Gastroesophageal sphincter (tissue), 4 donors: ENCODE results near the gene AKAP13. TPM values are rescaled to one million over a fixed set of nuclear protein-coding genes. Genes with fewer than 3 reads are reported as not detected.

Source experiments
- ATAC-seq: fragments of 150-250 bp; one replicate; pipeline ENCODE4 v1.9.1; 2016; ENCODE audit warnings: mild to moderate bottlenecking, moderate library complexity
- H3K27ac ChIP-seq, 4 donors: fragments of 200-600 bp; sonication (generic) in 3 of 4; 1 replicate in 3 of 4; 2 replicates in 1 of 4; pipeline ENCODE4 v1.5.1; 2016 to 2019
- H3K27me3 ChIP-seq: fragments of 200-600 bp; sonication (generic); one replicate; pipeline ENCODE4 v1.5.1; 2019
- H3K36me3 ChIP-seq, 2 donors: fragments of 200-600 bp; sonication (generic); one replicate each; pipeline ENCODE4 v1.5.1; 2019; ENCODE audit warnings: control low read depth in 1 of 2
- H3K4me1 ChIP-seq, 3 donors: fragments of 200-600 bp; sonication (generic); 1 replicate in 2 of 3; 2 replicates in 1 of 3; pipeline ENCODE4 v1.5.1; 2016 to 2019; ENCODE audit warnings: control low read depth in 2 of 3
- H3K4me3 ChIP-seq, 2 donors: fragments of 200-600 bp; sonication (generic); one replicate each; pipeline ENCODE4 v1.5.1; 2019; ENCODE audit warnings: mild to moderate bottlenecking in 1 of 2, moderate library complexity in 1 of 2
- H3K9me3 ChIP-seq, 3 donors: fragments of 200-600 bp; sonication (generic); one replicate each; pipeline ENCODE4 v1.5.1; 2017 to 2019; ENCODE audit warnings: control low read depth in 2 of 3
- CTCF ChIP-seq, 4 experiments: fragments of 200-600 bp in 2 of 4; fragments of 450-650 bp in 2 of 4; sonication (generic) in 1 of 4; IDR thresholded peaks; one replicate each; pipeline ENCODE4 v1.5.1; 2017 to 2019; ENCODE audit warnings: antibody characterized with exemption in 4 of 4, mild to moderate bottlenecking in 2 of 4, moderate library complexity in 2 of 4
- EP300 ChIP-seq: sonication (generic); formaldehyde crosslinking; IDR thresholded peaks from one replicate; pipeline ENCODE4 v1.6.1; 2017; ENCODE audit warnings: antibody characterized with exemption, mild to moderate bottlenecking
- POLR2A ChIP-seq, 2 donors: fragments of 450-650 bp; IDR thresholded peaks; one replicate each; pipeline ENCODE4 v1.6.1; 2017; ENCODE audit warnings: antibody characterized with exemption in 2 of 2, mild to moderate bottlenecking in 2 of 2, moderate library complexity in 1 of 2
- POLR2AphosphoS5 ChIP-seq: sonication (generic); formaldehyde crosslinking; IDR thresholded peaks from one replicate; pipeline ENCODE4 v1.6.1; 2017; ENCODE audit warnings: antibody characterized with exemption
- WGBS, 2 donors: methylation state at CpG; one replicate each; pipeline ENCODE4 v1.1.5; 2018; ENCODE audit warnings: low coverage in 1 of 2; 5-methylcytosine and 5-hydroxymethylcytosine counted together
- total RNA-seq, 4 donors: library from RNA; depleted of rRNA; stranded (reverse); fragments of >200 nt; gene quantifications; one replicate each; pipeline ENCODE4 v1.1.0, GENCODE V29; 2016

Gene AKAP13
- total RNA-seq, 4 donors from 2014 or later = 196 to 252 (median 215) TPM

DNA sequence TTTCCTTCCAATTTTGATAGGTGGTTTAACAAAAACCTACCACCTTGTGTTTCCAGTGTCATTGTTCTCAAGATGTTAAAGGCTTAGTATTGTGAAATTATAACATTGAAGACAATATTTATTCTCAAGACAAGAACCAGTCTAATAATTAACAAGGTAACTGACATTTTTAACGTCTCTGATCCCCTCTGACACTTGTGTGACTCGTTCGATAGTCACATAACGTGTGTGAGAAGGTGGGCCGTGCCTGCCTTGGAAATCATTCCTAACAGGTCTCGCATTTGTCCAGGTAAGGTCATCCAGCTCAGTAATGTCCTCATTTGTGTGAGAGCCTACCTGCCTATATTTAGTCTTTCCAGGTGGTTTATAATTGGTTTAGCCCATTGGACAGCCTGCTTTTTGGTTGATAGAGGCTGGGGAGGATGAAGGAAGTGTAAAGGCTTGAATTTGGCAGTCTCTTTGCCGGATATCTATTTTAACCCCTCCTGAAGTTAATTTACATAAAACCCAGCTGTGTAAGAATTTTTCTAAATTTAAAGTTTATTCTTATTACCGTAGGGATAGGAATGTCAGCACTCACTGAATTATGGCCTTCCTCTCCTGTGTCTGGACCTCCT lies 94.4 kb downstream of the AKAP13 start:
- Histone ChIP-seq H3K27me3 (no peaks in the 10 kb centered on the region), H3K9me3 (no peaks in the 10 kb centered on the region), H3K36me3 (no peaks in the 10 kb centered on the region), H3K4me1 (peaks cover 14 to 99% (median 38%) of the 10 kb centered on the region in 3 donors), H3K27ac (peak overlapping the region in 1 of 4 donors; percentile 4), H3K4me3 (no peak overlapping the region)
- no peak for TF ChIP-seq EP300
- TF ChIP-seq POLR2A (IDR thresholded peaks at IDR 0.05) = no peak
- TF ChIP-seq CTCF (IDR thresholded peaks at IDR 0.05) = no peak
- no peak for TF ChIP-seq POLR2AphosphoS5
- 62 to 64% methylated on average over 8 of the region's 8 CpGs for WGBS, 2 donors
- no peak for ATAC-seq

- 60 to 78% methylated on average over 1 of the region's 1 CpG for WGBS, 2 donors
- Histone ChIP-seq H3K4me3 (no peak overlapping the region), H3K9me3 (no peaks in the 10 kb centered on the region), H3K4me1 (peaks cover 16 to 99% (median 38%) of the 10 kb centered on the region in 3 donors), H3K27ac (peak overlapping the region in 1 of 4 donors; percentile 4), H3K36me3 (no peaks in the 10 kb centered on the region), H3K27me3 (no peaks in the 10 kb centered on the region)
- TF ChIP-seq EP300 (no peak), POLR2A (IDR thresholded peaks at IDR 0.05) (no peak), POLR2AphosphoS5 (no peak), CTCF (IDR thresholded peaks at IDR 0.05) (no peak)
- ATAC-seq = no peak
Observed at GRCh38 chr15:85475317-85475701, 94.9 kb downstream of the AKAP13 start.

DNA sequence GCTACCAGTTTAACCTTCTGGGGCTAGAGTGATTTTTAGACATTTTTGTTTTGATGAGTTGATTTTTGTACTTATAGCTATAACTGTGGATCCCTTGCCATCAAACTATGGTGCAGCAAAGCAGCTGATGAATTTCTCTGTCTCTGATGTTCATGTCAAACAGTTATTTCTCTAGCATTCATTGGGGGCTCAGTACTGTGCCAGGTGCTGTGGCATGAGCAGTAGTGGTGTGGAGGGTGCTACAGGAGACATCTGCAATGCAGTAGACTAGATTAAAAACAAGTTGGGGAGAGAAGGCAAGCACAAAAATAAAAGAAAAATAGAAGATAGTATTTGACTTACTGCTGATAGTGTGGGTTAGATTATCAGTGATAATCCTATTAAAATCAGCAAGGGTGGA lies 95.3 kb downstream of the AKAP13 start:
- Histone ChIP-seq H3K36me3 (no peaks in the 10 kb centered on the region), H3K27me3 (no peaks in the 10 kb centered on the region), H3K27ac (no peak overlapping the region), H3K4me3 (no peak overlapping the region), H3K4me1 (peaks cover 17 to 99% (median 38%) of the 10 kb centered on the region in 3 donors), H3K9me3 (no peaks in the 10 kb centered on the region)
- TF ChIP-seq POLR2AphosphoS5 (no peak), POLR2A (IDR thresholded peaks at IDR 0.05) (no peak), CTCF (IDR thresholded peaks at IDR 0.05) (no peak), EP300 (no peak)
- no peak for ATAC-seq

GRCh38 chr15:85477061-85477460 lies 96.7 kb downstream of the AKAP13 start:
- no peaks in the 10 kb centered on the region for H3K36me3 ChIP-seq
- H3K27ac ChIP-seq = no peak overlapping the region
- no peak for ATAC-seq
- no peaks in the 10 kb centered on the region for H3K9me3 ChIP-seq
- no peaks in the 10 kb centered on the region for H3K27me3 ChIP-seq
- TF ChIP-seq POLR2A (IDR thresholded peaks at IDR 0.05) = no peak
- no peak for TF ChIP-seq POLR2AphosphoS5
- H3K4me3 ChIP-seq = no peak overlapping the region
- peaks cover 19 to 99% (median 42%) of the 10 kb centered on the region in 3 donors for H3K4me1 ChIP-seq
- WGBS, 2 donors = 67 to 85% methylated on average over 2 of the region's 2 CpGs

DNA sequence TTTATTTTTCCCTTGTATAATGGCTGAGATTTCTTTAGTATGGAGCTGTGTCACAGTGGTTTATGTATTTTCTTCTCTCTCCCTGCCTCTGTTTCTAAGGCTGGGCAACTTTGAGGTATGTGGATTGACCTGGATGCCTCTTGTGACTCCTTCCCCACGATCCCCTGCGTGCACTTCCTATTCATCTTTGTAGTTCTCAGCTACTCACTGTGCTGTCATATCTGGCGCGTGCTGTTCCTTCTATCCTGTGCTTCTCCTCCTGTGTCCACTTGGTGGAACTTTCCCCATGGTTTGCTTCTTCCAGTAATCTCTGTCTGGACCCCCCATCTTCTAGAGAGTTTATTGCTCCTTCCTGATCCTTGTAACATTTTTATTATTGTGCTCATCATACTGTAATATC lies 97.3 kb downstream of the AKAP13 start:
- 21 to 38% methylated on average over 4 of the region's 4 CpGs for WGBS, 2 donors
- TF ChIP-seq POLR2AphosphoS5 (no peak), CTCF (IDR thresholded peaks at IDR 0.05) (peak in 1 of 4 experiments; percentile 43), EP300 (no peak), POLR2A (IDR thresholded peaks at IDR 0.05) (no peak)
- H3K27ac ChIP-seq = peak overlapping the region in 1 of 4 donors; percentile 33
- H3K9me3 ChIP-seq = no peaks in the 10 kb centered on the region
- no peaks in the 10 kb centered on the region for H3K27me3 ChIP-seq
- ATAC-seq = peak; percentile 57
- H3K4me3 ChIP-seq = no peak overlapping the region
- peaks cover 24 to 100% (median 48%) of the 10 kb centered on the region in 3 donors for H3K4me1 ChIP-seq
- no peaks in the 10 kb centered on the region for H3K36me3 ChIP-seq
